Measurements from ENCODE around the gene NTN3. TPM values are rescaled to one million over a fixed set of nuclear protein-coding genes. Genes with fewer than 3 reads are reported as not detected.
A peak's percentile ranks its signal among the peaks of the same experiment; 100 is the strongest.

NTN3 gene
- total and polyA plus RNA-seq, 2 of the 4 experiments (the other 2 are of a cell fraction), result 0.18 to 0.38 TPM

DNA sequence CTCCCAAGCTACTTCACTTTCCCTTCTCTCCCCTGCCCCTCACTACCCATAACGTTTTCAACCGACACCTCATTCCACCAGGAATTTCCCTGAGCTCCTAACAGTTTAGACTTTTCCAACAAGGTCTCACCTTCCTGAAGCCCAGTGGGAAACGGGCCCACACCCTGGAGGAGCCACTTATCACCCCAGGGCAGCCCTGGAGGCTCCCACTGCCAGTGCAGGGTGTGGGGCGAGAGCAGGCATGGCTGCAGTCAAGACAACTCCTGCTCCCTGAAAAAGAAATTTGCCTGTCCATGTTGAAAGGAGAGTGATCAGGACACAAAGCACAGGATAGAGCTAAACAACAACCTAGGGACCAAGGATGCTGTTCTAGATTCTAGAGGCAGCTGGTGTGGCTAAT, 43.6 kb upstream of the NTN3 start:
- H3K18ac ChIP-seq (ENCODE audit: low read depth, low read length), result no peak overlapping the region
- no peak overlapping the region for H2BK120ac ChIP-seq (ENCODE audit: low read depth, low read length)
- no peak overlapping the region for H3K14ac ChIP-seq (replicated peaks; ENCODE audit: low read depth, low read length)
- no peak overlapping the region for H3K4ac ChIP-seq (ENCODE audit: low read depth, low read length)
- CTCF ChIA-PET, result interaction anchor here (0.5 kb wide), 1 partner anchor 24 kb away, joined by 3 read pairs; no protein-coding TSS in a partner anchor
- H2BK15ac ChIP-seq (ENCODE audit: low read depth, low read length), result no peak overlapping the region
- no peak overlapping the region for H2AFZ ChIP-seq (replicated peaks; ENCODE audit: low read length, poor library complexity)
- no peak overlapping the region for H3K4me2 ChIP-seq (ENCODE audit: low read depth, low read length)
- DNase-seq (no peak), ATAC-seq (ENCODE audit: low read depth) (no peak)
- intact Hi-C loops (cut with micrococcal nuclease), result no loop called here
- H3K9me1 ChIP-seq (ENCODE audit: insufficient read depth, low read length), result peaks cover 15% of the 10 kb centered on the region
- no peaks in the 10 kb centered on the region for H3K9me3 ChIP-seq (ENCODE audit: control insufficient read depth, insufficient read depth, low read length)
- peak overlapping the region; percentile 90 for H3K23ac ChIP-seq (ENCODE audit: low read depth, low read length)
- TF ChIP-seq FOS (IDR thresholded peaks at IDR 0.05; ENCODE audit: low read depth, low read length), result no peak
- TF ChIP-seq POLR2A (IDR thresholded peaks at IDR 0.05; ENCODE audit: low read depth, low read length), result no peak
- no peak for TF ChIP-seq MXI1 (IDR thresholded peaks at IDR 0.05; ENCODE audit: borderline replicate concordance, low read depth, low read length)
- TF ChIP-seq BHLHE40 (IDR thresholded peaks at IDR 0.05; ENCODE audit: low read depth, low read length), result no peak
- TF ChIP-seq RFX5 (IDR thresholded peaks at IDR 0.05; ENCODE audit: low read depth, low read length), result no peak
- TF ChIP-seq CEBPB (IDR thresholded peaks at IDR 0.05; ENCODE audit: low read depth, low read length), result no peak
- TF ChIP-seq RCOR1 (IDR thresholded peaks at IDR 0.05; ENCODE audit: insufficient replicate concordance, low read length), result no peak
- TF ChIP-seq MAFK (IDR thresholded peaks at IDR 0.05; ENCODE audit: low read depth, low read length), result no peak
- TF ChIP-seq, protein P1, sequence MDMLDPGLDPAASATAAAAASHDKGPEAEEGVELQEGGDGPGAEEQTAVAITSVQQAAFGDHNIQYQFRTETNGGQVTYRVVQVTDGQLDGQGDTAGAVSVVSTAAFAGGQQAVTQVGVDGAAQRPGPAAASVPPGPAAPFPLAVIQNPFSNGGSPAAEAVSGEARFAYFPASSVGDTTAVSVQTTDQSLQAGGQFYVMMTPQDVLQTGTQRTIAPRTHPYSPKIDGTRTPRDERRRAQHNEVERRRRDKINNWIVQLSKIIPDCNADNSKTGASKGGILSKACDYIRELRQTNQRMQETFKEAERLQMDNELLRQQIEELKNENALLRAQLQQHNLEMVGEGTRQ (IDR thresholded peaks at IDR 0.05; ENCODE audit: low read depth, low read length), result no peak
- no peak for TF ChIP-seq SMC3 (IDR thresholded peaks at IDR 0.05; ENCODE audit: low read depth, low read length)
- no peak for TF ChIP-seq RAD21 (IDR thresholded peaks at IDR 0.05; ENCODE audit: low read length)
- no peak for TF ChIP-seq NFE2L2 (IDR thresholded peaks at IDR 0.05; ENCODE audit: low read depth, low read length)
- TF ChIP-seq, protein P2, sequence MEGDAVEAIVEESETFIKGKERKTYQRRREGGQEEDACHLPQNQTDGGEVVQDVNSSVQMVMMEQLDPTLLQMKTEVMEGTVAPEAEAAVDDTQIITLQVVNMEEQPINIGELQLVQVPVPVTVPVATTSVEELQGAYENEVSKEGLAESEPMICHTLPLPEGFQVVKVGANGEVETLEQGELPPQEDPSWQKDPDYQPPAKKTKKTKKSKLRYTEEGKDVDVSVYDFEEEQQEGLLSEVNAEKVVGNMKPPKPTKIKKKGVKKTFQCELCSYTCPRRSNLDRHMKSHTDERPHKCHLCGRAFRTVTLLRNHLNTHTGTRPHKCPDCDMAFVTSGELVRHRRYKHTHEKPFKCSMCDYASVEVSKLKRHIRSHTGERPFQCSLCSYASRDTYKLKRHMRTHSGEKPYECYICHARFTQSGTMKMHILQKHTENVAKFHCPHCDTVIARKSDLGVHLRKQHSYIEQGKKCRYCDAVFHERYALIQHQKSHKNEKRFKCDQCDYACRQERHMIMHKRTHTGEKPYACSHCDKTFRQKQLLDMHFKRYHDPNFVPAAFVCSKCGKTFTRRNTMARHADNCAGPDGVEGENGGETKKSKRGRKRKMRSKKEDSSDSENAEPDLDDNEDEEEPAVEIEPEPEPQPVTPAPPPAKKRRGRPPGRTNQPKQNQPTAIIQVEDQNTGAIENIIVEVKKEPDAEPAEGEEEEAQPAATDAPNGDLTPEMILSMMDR (conservative IDR thresholded peaks at IDR 0.05; ENCODE audit: low read depth, low read length), result no peak
- no peak for TF ChIP-seq ELK1 (IDR thresholded peaks at IDR 0.05; ENCODE audit: borderline replicate concordance, low read depth, low read length)
- TF ChIP-seq MAZ (IDR thresholded peaks at IDR 0.05; ENCODE audit: borderline replicate concordance, low read depth, low read length), result no peak
- TF ChIP-seq CHD1 (IDR thresholded peaks at IDR 0.05; ENCODE audit: low read depth, low read length), result no peak
- peaks cover 29 to 36% of the 10 kb centered on the region in 2 experiments for H3K79me1 ChIP-seq (ENCODE audit: low read depth in 1 of 2, low read length in 2 of 2)
- BruUV-seq (replicated peaks), result no TSS peak
- no peak overlapping the region for H4K91ac ChIP-seq (ENCODE audit: insufficient read depth, low read depth, low read length)
- H4K20me1 ChIP-seq (ENCODE audit: insufficient read depth, low read length), result 0 out of 2 replicates have a peak, but pooled peaks cover 3% of the 10 kb centered on the region
- H3K9ac ChIP-seq (ENCODE audit: low read depth, low read length), result no peak overlapping the region
- no peaks in the 10 kb centered on the region for H3K27me3 ChIP-seq (ENCODE audit: control insufficient read depth, insufficient read depth, low read length)
- dilution Hi-C loops (cut with HindIII; ENCODE audit: low sequenced_read_pairs, unreplicated experiment), result no loop called here
- H3K56ac ChIP-seq (ENCODE audit: extremely low read depth, insufficient read depth, low read length), result no peak overlapping the region
- H4K8ac ChIP-seq (ENCODE audit: low read depth in 2 of 2, low read length in 2 of 2), result no peak overlapping the region
- H3K4me3 ChIP-seq (ENCODE audit: insufficient read depth, low read depth, low read length), result no peak overlapping the region
- peak overlapping the region; percentile 97 for H2AK9ac ChIP-seq (replicated peaks; ENCODE audit: low read depth, low read length, poor library complexity)
- no peak overlapping the region for H3K27ac ChIP-seq (ENCODE audit: insufficient read depth, low read length)
- WGBS, 2 experiments (ENCODE audit: extremely low coverage in 2 of 2, insufficient read length in 1 of 2), result 80% methylated on average over 2 of the region's 4 CpGs; no CpG with 5 or more reads in 1 of the 2 experiments
- no peak overlapping the region for H4K5ac ChIP-seq (ENCODE audit: low read depth, low read length)
- H2BK20ac ChIP-seq (ENCODE audit: low read depth, low read length), result no peak overlapping the region
- in situ Hi-C loops (cut with MboI; ENCODE audit: low sequenced_read_pairs), result loop anchor here (10.0 kb wide), 1 partner anchor 153 kb away; no protein-coding TSS in a partner anchor
- POLR2A ChIA-PET (ENCODE audit: unreplicated experiment), result no interaction called here
- peaks cover 4% of the 10 kb centered on the region for H3K4me1 ChIP-seq (ENCODE audit: control insufficient read depth, insufficient read depth, low read length)
- H2AK5ac ChIP-seq (ENCODE audit: low read depth, low read length), result no peak overlapping the region; the same call in 1 of the 2 replicates
- H3K36me3 ChIP-seq (ENCODE audit: control insufficient read depth, insufficient read depth, low read length), result no peaks in the 10 kb centered on the region; the same call in 1 of the 2 replicates
- H2BK5ac ChIP-seq (ENCODE audit: low read depth, low read length, poor library complexity, severe bottlenecking), result no peak overlapping the region

Measured in IMR-90 (cell line).